Measurements from ENCODE around the gene UTS2B. TPM values are rescaled to one million over a fixed set of nuclear protein-coding genes. Genes with fewer than 3 reads are reported as not detected.

The UTS2B gene
- total and polyA plus RNA-seq, 2 of the 13 experiments (the other 11 are each of a cell fraction or from before 2014, with no cell fraction given): 0.03 to 0.46 TPM

- TF ChIP-seq ZFP90 (CRISPR knock-in tag; IDR thresholded peaks at IDR 0.05; ENCODE audit: borderline replicate concordance) (peak; percentile 68; the same call in 1 of the 2 replicates), ZNF780A (CRISPR knock-in tag; IDR thresholded peaks at IDR 0.05) (0 out of 2 replicates have a peak, but pooled peaks have one; percentile 37), ZNF749 (CRISPR knock-in tag; IDR thresholded peaks at IDR 0.05; ENCODE audit: borderline replicate concordance) (no peak), ATF5 (CRISPR knock-in tag; IDR thresholded peaks at IDR 0.05; ENCODE audit: low read depth) (no peak), CHD2 (IDR thresholded peaks at IDR 0.05; ENCODE audit: low read depth, low read length) (peak; percentile 65; the same call in 1 of the 2 replicates), BRCA1 (CRISPR knock-in tag; IDR thresholded peaks at IDR 0.05) (no peak; the same call in 1 of the 2 replicates), HIVEP1 (CRISPR knock-in tag; IDR thresholded peaks at IDR 0.05) (peak; percentile 84), POGZ (CRISPR knock-in tag; IDR thresholded peaks at IDR 0.05) (peak; percentile 98), TIGD3 (CRISPR knock-in tag; IDR thresholded peaks at IDR 0.05; ENCODE audit: borderline replicate concordance) (no peak; the same call in 1 of the 2 replicates), SKIL (CRISPR knock-in tag; IDR thresholded peaks at IDR 0.05; ENCODE audit: borderline replicate concordance) (peak; percentile 67; the same call in 1 of the 2 replicates), EP300 (IDR thresholded peaks at IDR 0.05; ENCODE audit: low read depth in 2 of 2, low read length in 2 of 2) (peak in 1 of 2 experiments; percentile 69; a peak in 2 of 4 replicates), EP300 (CRISPR knock-in tag; IDR thresholded peaks at IDR 0.05; ENCODE audit: borderline replicate concordance) (peak; percentile 41; the same call in 1 of the 2 replicates), TCF7L2 (IDR thresholded peaks at IDR 0.05; ENCODE audit: low read depth, low read length) (no peak), HBP1 (CRISPR knock-in tag; IDR thresholded peaks at IDR 0.05; ENCODE audit: low read depth) (no peak; the same call in 1 of the 2 replicates), HOMEZ (CRISPR knock-in tag; IDR thresholded peaks at IDR 0.05; ENCODE audit: low read depth) (peak; percentile 87; the same call in 1 of the 2 replicates), POGK (CRISPR knock-in tag; conservative IDR thresholded peaks at IDR 0.05) (0 out of 2 replicates have a peak, but pooled peaks have one; percentile 69)
These were observed 1.2 kb downstream of the UTS2B start, which contains the start of gene CCDC50 (continued) for GRCh38 chr3:191328962-191329653.
